Measurements from ENCODE around the gene OSMR.
A peak's percentile ranks its signal among the peaks of the same experiment; 100 is the strongest.

Gene OSMR

DNA sequence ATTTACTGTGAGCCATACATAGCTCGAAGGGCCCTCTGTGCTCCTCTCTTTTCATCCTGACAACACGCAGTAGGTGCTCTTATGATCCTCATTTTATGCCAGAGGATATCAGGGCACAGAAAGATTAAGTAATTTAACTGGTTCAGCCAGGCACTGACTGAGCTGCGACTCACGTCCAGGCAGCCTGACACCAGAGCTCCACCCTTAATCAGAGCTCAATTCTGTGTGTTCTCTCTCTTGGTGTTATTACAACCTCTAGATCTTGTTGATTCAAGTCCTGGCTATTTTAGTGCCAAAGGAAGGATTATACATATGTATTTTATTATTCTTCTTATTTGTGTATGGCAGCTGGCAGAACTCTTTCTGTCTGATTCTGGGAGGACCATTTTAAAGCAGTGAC is 59.7 kb downstream of the OSMR start:
- Mint-ChIP-seq H3K9me3 (peaks cover 11% of the 10 kb centered on the region), H3K4me3 (no peak overlapping the region), H3K4me1 (ENCODE audit: low read depth) (no peaks in the 10 kb centered on the region), H3K27ac (no peak overlapping the region), H3K27me3 (ENCODE audit: low read depth) (peaks cover 9% of the 10 kb centered on the region), H3K36me3 (ENCODE audit: low read depth) (no peaks in the 10 kb centered on the region)
- no peak for DNase-seq (ENCODE audit: low spot score)

GRCh38 chr5:38906503-38906902 is 60.7 kb downstream of the OSMR start:
- Mint-ChIP-seq H3K4me3 (no peak overlapping the region), H3K27me3 (ENCODE audit: low read depth) (peaks cover 13% of the 10 kb centered on the region), H3K9me3 (peaks cover 11% of the 10 kb centered on the region), H3K27ac (no peak overlapping the region), H3K4me1 (ENCODE audit: low read depth) (no peaks in the 10 kb centered on the region), H3K36me3 (ENCODE audit: low read depth) (no peaks in the 10 kb centered on the region)
- DNase-seq (ENCODE audit: low spot score), result no peak

DNA sequence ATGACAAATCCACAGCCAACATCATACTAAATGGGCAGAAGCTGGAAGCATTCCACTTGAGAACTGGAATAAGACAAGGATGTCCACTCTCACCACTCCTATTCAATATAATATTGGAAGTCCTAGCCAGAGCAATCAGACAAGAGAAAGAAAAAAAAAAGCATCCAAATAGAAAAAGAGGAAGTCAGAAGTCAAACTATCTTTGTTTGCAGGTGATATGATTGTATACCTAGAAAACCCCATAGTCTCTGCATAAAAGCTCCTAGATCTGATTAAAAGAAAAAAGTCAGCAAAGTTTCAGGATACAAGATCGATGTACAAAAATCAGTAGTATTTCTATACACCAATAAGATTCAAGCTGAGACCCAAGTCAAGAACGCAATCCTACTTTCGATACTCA is 66.1 kb downstream of the OSMR start:
- Mint-ChIP-seq H3K4me1 (ENCODE audit: low read depth) (no peaks in the 10 kb centered on the region), H3K4me3 (no peak overlapping the region), H3K27me3 (ENCODE audit: low read depth) (peaks cover 22% of the 10 kb centered on the region), H3K27ac (no peak overlapping the region), H3K36me3 (ENCODE audit: low read depth) (no peaks in the 10 kb centered on the region), H3K9me3 (peaks cover 7% of the 10 kb centered on the region)
- no peak for DNase-seq (ENCODE audit: low spot score)

DNA sequence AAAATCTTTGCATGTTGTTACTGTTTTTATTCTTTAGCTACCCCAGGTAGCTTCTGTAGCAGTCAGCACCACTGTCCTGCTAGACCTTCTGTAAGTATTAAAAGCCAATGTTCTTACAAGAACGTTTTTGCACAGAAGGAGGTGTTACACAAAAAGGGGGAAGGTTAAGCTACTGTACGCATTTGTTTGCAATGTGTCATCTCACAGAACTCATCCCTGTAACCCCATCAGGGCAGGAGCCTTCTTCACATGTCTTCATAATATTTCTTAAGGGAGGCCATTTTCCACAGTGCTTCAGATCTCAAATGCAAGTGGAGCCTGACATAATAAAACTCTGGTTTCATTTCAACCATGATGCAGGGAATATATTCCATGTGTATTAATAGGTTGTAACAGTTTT is 67.9 kb downstream of the OSMR start:
- no peak overlapping the region for H3K27ac Mint-ChIP-seq
- DNase-seq (ENCODE audit: low spot score), result no peak
- peaks cover 19% of the 10 kb centered on the region for H3K27me3 Mint-ChIP-seq (ENCODE audit: low read depth)
- H3K4me3 Mint-ChIP-seq, result no peak overlapping the region
- peaks cover 7% of the 10 kb centered on the region for H3K9me3 Mint-ChIP-seq
- H3K36me3 Mint-ChIP-seq (ENCODE audit: low read depth), result no peaks in the 10 kb centered on the region
- no peaks in the 10 kb centered on the region for H3K4me1 Mint-ChIP-seq (ENCODE audit: low read depth)

DNA sequence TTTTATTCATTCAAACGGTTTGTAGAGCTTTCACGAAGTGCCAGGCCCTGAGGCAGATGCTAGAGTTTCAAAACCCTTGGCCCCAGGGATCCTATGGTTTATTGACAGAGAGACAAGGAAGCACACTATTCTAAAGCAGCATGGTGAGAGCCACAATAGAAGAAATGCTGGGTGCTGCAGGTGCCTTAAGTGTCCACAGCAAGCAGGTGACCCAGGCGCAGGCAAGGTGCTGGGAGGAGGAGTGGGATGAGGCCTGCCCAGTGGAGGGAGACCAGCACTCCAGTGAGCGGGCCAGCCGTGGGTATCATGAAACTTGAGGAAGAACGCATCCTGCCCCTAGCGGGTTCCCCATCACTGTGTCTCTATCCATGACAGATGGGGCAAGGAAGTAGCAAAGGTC is 71.0 kb downstream of the OSMR start:
- Mint-ChIP-seq H3K4me1 (ENCODE audit: low read depth) (no peaks in the 10 kb centered on the region), H3K9me3 (no peaks in the 10 kb centered on the region), H3K4me3 (no peak overlapping the region), H3K27me3 (ENCODE audit: low read depth) (peaks cover 14% of the 10 kb centered on the region), H3K27ac (no peak overlapping the region), H3K36me3 (ENCODE audit: low read depth) (no peaks in the 10 kb centered on the region)
- DNase-seq (ENCODE audit: low spot score), result no peak

GRCh38 chr5:38921174-38921573 is 75.4 kb downstream of the OSMR start:
- no peak for DNase-seq (ENCODE audit: low spot score)
- Mint-ChIP-seq H3K27me3 (ENCODE audit: low read depth) (peaks cover 17% of the 10 kb centered on the region), H3K36me3 (ENCODE audit: low read depth) (no peaks in the 10 kb centered on the region), H3K4me3 (no peak overlapping the region), H3K4me1 (ENCODE audit: low read depth) (no peaks in the 10 kb centered on the region), H3K27ac (no peak overlapping the region), H3K9me3 (no peaks in the 10 kb centered on the region)

DNA sequence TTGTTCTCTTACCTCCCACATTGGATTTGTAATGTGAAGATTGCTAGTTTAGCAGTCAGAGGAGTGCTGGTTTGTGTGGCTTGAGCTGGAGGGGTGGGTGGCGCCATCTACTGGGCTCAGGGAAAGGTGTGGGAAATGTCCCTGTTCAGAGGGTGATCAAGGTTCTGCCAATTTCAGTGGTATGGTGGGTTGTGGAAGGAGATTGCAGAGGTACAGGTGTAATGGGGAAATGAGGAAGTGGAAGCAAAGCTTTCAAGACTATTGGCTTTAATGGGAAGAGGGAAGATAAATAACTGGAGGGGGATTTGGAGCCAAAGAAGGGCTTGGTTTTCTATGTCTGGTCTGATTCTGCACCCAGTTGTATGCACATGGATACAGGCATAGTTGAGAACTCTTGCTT is 76.4 kb downstream of the OSMR start:
- no peaks in the 10 kb centered on the region for H3K9me3 Mint-ChIP-seq
- no peak overlapping the region for H3K4me3 Mint-ChIP-seq
- H3K27ac Mint-ChIP-seq, result no peak overlapping the region
- peaks cover 17% of the 10 kb centered on the region for H3K27me3 Mint-ChIP-seq (ENCODE audit: low read depth)
- no peaks in the 10 kb centered on the region for H3K36me3 Mint-ChIP-seq (ENCODE audit: low read depth)
- H3K4me1 Mint-ChIP-seq (ENCODE audit: low read depth), result no peaks in the 10 kb centered on the region
- DNase-seq (ENCODE audit: low spot score), result peak; percentile 10

DNA sequence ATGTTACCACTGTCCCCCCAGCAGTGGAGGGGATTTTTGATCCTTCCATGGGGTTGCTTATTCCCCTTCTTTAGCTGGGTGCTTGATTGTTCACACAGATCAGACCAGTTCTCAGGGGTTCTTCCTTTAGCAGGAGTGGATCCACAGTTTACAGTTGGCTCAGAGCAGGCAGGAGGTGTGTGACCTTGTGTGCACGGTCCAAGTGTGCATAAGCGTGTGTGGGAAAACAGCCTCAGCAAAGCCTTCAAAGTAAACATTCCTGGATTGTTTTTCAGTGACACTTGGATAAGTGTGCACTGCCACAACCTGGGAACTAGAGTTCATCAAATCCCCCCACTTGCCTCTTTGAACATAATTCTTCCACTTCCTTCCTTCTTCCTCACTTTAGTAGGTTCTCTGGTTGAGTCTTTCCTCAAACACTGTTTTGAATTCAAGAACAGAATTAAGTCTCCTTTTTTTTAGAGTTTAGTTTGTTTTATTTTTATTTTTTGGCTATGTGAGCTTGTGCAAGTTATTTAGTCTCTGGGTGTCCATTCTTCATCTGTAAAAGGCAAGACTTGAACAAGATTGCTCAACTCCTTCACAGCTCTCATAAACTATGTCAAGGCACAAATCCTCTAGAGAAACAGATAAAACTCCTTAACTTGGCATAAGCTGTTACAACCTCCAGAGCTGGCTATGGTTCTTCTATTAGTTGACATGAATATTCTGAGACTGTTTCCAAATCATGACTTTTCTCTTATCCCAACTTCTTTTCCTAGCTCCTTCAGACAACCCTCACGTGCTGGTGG is 78.0 kb downstream of the OSMR start:
- Mint-ChIP-seq H3K27ac (no peak overlapping the region), H3K27me3 (ENCODE audit: low read depth) (peaks cover 21% of the 10 kb centered on the region), H3K36me3 (ENCODE audit: low read depth) (no peaks in the 10 kb centered on the region), H3K4me1 (ENCODE audit: low read depth) (no peaks in the 10 kb centered on the region), H3K9me3 (no peaks in the 10 kb centered on the region), H3K4me3 (no peak overlapping the region)
- no peak for DNase-seq (ENCODE audit: low spot score)

GRCh38 chr5:38925154-38925925 is 79.5 kb downstream of the OSMR start:
- DNase-seq (ENCODE audit: low spot score), result no peak
- Mint-ChIP-seq H3K9me3 (no peaks in the 10 kb centered on the region), H3K27ac (no peak overlapping the region), H3K4me3 (no peak overlapping the region), H3K4me1 (ENCODE audit: low read depth) (no peaks in the 10 kb centered on the region), H3K27me3 (ENCODE audit: low read depth) (peaks cover 25% of the 10 kb centered on the region), H3K36me3 (ENCODE audit: low read depth) (no peaks in the 10 kb centered on the region)

DNA sequence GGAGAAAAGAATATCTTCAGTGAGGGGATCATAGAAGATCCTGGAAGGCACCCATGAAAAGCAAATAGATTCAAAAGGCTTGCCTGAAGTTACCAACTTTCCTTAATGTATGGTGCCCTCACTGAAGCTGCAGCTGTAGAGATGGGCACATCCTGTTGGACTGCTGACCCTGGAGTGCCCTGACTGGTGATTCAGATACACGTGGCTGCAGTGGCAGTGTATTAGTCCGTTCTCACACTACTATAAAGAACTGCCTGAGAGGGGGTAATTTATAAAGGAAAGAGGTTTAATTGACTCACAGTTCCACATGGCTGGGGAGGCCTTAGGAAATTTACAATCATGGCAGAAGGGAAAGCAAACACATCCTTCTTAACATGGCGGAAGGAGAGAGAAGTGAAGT is 80.3 kb downstream of the OSMR start:
- Mint-ChIP-seq H3K4me1 (ENCODE audit: low read depth) (no peaks in the 10 kb centered on the region), H3K4me3 (no peak overlapping the region), H3K27ac (no peak overlapping the region), H3K9me3 (no peaks in the 10 kb centered on the region), H3K36me3 (ENCODE audit: low read depth) (no peaks in the 10 kb centered on the region), H3K27me3 (ENCODE audit: low read depth) (peaks cover 28% of the 10 kb centered on the region)
- DNase-seq (ENCODE audit: low spot score), result no peak

- H3K27me3 Mint-ChIP-seq (ENCODE audit: low read depth), result peaks cover 25% of the 10 kb centered on the region
- no peak overlapping the region for H3K27ac Mint-ChIP-seq
- H3K36me3 Mint-ChIP-seq (ENCODE audit: low read depth), result no peaks in the 10 kb centered on the region
- H3K9me3 Mint-ChIP-seq, result no peaks in the 10 kb centered on the region
- no peaks in the 10 kb centered on the region for H3K4me1 Mint-ChIP-seq (ENCODE audit: low read depth)
- no peak for DNase-seq (ENCODE audit: low spot score)
- H3K4me3 Mint-ChIP-seq, result no peak overlapping the region
Observed at GRCh38 chr5:38927470-38927869, 81.7 kb downstream of the OSMR start.

GRCh38 chr5:38929838-38930237 is 84.0 kb downstream of the OSMR start:
- Mint-ChIP-seq H3K27ac (no peak overlapping the region), H3K4me1 (ENCODE audit: low read depth) (no peaks in the 10 kb centered on the region), H3K36me3 (ENCODE audit: low read depth) (no peaks in the 10 kb centered on the region), H3K27me3 (ENCODE audit: low read depth) (peaks cover 21% of the 10 kb centered on the region), H3K4me3 (no peak overlapping the region), H3K9me3 (no peaks in the 10 kb centered on the region)
- DNase-seq (ENCODE audit: low spot score), result no peak

DNA sequence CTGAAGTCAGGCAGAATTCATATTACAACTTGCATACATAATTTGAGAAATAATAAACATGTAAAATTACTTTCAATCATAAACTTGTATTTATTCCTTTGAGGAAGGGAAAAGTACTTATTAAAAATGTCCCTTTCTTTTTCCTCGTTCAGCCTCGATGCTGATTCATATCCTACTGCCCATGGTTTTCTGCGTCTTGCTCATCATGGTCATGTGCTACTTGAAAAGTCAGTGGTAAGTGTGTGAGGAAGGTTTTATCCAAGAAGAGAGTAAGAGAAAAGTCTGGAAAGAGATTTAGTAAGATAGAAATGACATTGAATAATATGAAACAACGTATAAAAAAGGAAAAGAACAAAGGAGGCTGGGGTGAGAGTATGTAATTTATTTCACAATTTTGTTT is 85.9 kb downstream of the OSMR start:
- peaks cover under 1% of the 10 kb centered on the region for H3K36me3 Mint-ChIP-seq (ENCODE audit: low read depth)
- H3K27ac Mint-ChIP-seq, result no peak overlapping the region
- H3K27me3 Mint-ChIP-seq (ENCODE audit: low read depth), result peaks cover 14% of the 10 kb centered on the region
- no peak overlapping the region for H3K4me3 Mint-ChIP-seq
- H3K9me3 Mint-ChIP-seq, result no peaks in the 10 kb centered on the region
- DNase-seq (ENCODE audit: low spot score), result no peak
- no peaks in the 10 kb centered on the region for H3K4me1 Mint-ChIP-seq (ENCODE audit: low read depth)

DNA sequence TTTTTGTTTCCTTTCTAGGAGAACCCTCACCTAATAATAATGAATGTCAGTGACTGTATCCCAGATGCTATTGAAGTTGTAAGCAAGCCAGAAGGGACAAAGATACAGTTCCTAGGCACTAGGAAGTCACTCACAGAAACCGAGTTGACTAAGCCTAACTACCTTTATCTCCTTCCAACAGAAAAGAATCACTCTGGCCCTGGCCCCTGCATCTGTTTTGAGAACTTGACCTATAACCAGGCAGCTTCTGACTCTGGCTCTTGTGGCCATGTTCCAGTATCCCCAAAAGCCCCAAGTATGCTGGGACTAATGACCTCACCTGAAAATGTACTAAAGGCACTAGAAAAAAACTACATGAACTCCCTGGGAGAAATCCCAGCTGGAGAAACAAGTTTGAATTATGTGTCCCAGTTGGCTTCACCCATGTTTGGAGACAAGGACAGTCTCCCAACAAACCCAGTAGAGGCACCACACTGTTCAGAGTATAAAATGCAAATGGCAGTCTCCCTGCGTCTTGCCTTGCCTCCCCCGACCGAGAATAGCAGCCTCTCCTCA is 87.1 kb downstream of the OSMR start:
- no peak for DNase-seq (ENCODE audit: low spot score)
- peaks cover 12% of the 10 kb centered on the region for H3K27me3 Mint-ChIP-seq (ENCODE audit: low read depth)
- no peaks in the 10 kb centered on the region for H3K9me3 Mint-ChIP-seq
- no peak overlapping the region for H3K4me3 Mint-ChIP-seq
- H3K36me3 Mint-ChIP-seq (ENCODE audit: low read depth), result peaks cover 4% of the 10 kb centered on the region
- no peak overlapping the region for H3K27ac Mint-ChIP-seq
- no peaks in the 10 kb centered on the region for H3K4me1 Mint-ChIP-seq (ENCODE audit: low read depth)
